GM12874 (cell line): Measurements from ENCODE around the gene IL17RA.

Source experiments
- TF ChIP-seq, protein P1 (sequence below): IDR thresholded peaks from 2 replicates; pipeline ENCODE4 v1.5.1; 2011; ENCODE audit warnings: low read depth, mild to moderate bottlenecking, control low read depth, low read length, moderate library complexity; ENCODE audit not compliant: insufficient read depth

IL17RA gene

DNA sequence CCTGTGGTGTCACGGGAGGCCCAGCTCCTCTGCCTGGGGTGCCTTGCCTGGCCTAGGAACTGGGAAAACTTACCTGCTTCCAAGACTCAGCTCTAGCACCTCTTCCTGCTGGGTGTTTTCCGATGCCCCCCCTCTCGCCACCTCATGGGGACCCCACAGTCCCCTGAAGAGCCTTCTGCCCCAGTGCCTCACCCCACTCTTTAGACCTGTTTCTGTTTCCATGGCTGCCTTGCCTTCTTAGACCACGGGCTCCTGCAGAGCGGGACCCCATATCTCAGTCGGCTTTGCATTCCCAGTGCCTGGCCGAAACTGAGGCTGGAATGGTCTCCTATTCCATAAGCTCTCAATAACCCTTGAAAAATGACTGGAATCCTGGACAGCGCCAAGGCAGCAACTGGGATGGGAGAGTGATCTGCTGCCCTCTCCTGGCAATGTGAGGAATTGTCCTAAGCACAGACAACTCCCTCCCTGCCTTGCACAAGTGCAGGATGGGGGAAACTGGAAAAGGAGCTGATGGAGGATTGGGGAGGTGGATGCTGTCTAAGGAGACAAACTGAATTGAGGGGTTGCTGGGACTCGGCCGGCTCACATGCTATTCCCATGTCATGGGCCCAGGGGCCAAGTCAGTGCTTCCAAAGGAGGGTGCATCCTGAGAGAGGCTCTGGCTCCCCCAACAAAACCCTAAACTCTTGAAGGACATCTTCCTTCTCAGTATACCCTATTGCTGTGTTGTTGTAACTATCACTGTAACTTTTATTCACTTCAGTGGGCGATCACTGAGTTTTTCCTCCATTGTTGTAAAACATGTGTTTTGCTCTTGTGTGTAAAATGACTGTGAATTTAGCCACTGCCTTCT lies 26.6 kb upstream of the IL17RA start:
- TF ChIP-seq, protein P1, sequence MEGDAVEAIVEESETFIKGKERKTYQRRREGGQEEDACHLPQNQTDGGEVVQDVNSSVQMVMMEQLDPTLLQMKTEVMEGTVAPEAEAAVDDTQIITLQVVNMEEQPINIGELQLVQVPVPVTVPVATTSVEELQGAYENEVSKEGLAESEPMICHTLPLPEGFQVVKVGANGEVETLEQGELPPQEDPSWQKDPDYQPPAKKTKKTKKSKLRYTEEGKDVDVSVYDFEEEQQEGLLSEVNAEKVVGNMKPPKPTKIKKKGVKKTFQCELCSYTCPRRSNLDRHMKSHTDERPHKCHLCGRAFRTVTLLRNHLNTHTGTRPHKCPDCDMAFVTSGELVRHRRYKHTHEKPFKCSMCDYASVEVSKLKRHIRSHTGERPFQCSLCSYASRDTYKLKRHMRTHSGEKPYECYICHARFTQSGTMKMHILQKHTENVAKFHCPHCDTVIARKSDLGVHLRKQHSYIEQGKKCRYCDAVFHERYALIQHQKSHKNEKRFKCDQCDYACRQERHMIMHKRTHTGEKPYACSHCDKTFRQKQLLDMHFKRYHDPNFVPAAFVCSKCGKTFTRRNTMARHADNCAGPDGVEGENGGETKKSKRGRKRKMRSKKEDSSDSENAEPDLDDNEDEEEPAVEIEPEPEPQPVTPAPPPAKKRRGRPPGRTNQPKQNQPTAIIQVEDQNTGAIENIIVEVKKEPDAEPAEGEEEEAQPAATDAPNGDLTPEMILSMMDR = peak; percentile 92

DNA sequence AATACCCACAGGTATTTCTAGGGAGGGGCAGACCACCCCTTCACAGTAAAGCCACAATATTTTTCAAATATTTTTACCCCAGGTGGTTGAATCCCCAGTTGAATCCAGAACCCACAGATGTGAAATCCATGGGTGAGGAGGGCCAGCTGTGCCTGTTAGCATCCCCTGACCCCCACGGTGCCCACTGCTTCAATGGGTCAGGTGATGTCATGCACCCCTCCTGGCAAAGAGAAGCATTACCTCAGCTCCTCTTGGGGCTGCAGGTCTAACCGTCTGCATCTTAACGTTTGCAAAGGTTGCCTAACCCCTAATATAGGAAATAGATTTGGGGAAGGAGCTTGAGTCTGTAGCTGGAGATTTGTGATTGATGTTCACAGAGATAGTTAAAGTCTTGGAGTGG lies 24.7 kb upstream of the IL17RA start:
- TF ChIP-seq, protein P1 = no peak

DNA sequence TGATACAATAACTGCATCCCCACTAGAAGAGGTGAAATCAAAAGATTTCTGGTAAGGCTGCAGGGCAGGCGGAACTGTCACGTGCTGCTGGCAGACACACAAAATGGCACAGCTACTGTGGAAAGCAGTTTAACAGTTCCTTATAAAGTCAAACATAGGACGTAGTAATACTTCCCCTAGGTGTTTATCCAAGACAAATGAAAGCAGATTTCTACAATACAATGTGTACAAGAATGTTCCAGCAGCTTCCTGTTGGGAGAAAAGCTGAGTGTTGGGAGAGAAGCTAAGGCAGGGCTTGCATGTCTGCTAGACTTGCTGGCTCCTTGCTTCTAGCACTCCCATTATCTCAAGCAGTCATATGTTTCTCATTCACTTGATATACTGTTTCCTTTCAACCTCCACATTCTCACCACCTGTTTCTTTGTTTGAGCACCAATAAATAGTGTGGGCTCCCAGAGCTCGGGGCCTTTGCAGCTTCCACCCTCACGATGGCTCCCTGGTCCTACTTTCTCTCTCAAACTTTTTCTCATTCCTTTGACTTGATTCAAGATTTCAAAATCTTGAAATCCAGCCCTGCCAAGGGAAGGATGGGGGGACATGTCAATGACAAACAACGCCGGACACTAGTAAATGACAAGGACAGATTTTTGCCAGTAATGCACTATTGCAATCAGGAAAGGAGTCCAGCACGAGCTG lies 21.2 kb upstream of the IL17RA start:
- TF ChIP-seq, protein P1 = no peak

DNA sequence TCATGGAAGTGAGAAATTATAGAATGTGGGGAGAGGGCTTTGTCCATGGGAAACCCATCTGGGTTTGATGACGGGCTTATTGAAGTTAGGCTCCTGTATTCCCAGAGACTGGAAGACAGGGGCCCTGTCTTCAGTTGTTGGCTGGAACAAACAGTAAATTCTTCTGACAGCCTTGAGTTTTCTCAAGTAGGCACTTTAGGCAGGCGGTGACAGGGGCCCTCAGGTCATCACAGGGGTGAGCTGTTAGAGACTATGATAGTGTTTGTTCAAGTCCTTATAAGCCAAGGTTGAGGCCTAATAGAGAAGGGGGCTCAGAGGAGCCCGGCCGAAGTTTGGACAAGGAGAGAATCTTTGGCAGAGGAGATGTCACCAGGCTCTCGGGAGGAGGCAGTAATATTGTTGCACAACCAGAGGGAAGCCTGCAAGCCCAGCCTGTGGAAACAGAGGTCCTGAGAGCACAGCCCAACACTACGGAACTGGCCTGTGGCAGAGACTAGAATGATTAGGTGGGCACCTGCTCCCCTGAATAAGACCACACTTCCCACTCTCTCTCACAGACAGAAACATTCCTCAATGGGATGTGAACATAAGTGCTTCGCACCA lies 20.2 kb upstream of the IL17RA start:
- TF ChIP-seq, protein P1 = no peak

DNA sequence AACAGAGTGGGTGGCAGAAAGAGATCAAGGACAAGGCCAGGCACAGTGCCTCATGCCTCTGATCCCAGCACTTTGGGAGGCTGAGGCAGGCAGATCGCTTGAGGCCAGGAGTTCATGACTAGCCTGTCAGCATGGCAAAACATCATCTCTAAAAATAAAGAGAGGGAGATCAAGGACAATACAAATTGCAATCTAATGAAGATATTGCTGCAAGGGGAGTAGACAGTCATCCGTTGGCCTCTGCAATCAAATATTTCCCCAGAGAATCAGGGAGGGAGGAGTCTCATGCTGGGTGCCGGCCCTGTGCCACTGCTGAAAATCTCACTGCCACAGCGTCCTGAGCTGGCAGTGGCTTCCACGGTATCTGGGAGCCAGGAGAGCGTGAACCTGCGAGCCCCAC lies 19.4 kb upstream of the IL17RA start:
- TF ChIP-seq, protein P1 = no peak

DNA sequence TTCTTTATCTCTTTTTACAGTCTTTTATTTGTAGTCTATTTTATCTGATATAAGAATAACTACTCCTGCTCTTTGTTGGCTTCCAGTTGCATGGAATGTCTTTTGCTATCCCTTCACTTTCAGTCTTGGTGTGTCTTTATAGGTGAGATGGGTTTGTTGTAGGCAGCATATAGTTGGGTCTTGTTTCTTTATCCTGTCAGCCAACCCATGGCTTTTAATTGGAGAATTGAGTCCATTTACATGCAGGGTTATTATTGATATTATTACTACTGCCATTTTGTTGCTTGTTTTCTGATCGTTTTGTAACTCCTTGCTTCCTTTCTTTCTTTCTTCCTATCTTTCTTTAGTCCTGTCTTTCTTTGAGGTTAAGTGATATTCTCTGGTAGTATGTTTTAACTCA lies 11.9 kb upstream of the IL17RA start:
- TF ChIP-seq, protein P1 = no peak

DNA sequence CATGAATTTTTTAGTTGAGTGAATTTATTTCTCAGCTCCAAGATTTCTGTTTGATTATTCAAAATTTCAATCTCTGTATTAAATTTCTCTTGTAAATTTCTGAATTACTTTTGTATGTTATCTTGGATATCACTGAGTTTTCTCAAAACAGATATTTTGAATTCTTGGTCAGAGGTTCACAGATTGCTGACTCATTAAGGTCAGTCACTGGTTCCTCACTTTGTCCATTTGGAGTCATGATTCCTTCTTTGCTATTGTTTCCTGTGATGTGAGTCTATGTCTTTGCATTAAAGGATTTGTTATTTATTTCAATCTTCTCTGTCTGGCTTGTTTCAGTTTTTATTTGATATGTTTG lies 10.2 kb upstream of the IL17RA start:
- TF ChIP-seq, protein P1 = no peak
